GM12801 (cell line): ENCODE results near the gene RIPK3.

Source experiments
- CTCF ChIP-seq: IDR thresholded peaks from one replicate; pipeline ENCODE4 v1.5.1; 2011; ENCODE audit warnings: control low read depth; ENCODE audit not compliant: insufficient read length; ENCODE audit errors: extremely low read depth

The RIPK3 gene

DNA sequence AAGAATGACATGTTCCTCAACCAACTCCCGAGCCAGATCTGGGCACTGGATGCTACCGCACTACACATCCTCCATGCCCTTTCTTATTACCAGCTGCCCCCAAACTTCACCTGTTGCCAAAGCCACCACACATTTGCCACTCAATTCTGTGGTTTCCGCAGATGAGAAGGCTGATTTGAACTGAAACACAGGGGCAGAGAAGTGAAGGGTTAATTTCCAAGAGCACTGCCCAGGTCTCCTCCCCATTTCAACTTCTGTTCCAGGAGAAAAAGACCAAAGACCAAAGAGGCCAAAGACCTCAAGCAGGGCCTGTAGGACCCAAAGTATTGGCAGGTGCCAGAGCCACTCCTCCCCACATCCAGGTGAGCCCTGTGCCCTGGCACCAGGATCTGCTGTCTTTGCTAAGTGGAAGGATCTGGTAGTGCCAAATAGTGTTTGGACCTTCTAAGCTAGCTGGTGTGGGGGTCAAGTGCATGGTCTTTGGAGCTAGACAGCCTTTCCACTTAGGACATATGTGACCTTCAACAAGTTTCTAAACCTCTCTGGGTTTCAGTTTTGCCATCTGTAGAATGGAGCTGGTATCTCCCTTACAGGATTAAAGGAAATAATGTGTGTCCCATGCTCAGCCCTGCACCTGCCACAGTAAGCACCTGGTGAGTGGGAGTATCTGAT, 48.2 kb downstream of the RIPK3 start:
- TF ChIP-seq CTCF, result no peak

DNA sequence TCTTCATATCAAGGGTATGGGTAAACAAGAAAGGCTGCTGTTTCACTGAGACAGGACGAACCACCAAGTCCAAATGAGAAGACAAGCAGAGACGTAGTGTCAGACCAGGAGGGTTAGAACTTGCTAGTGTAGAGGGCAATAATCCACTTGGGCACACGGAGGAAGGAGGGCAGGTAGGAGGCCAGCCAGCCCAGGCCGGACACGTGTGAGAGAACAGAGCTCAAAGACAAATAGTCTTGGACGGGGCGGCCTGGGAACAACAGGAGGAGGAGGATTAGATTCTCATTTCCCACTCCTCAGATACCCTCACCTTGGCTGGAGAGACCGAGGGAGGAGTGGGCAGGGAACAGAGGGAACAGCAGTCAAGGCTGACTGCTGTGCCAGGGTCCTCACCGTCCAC, 49.0 kb downstream of the RIPK3 start:
- no peak for TF ChIP-seq CTCF

DNA sequence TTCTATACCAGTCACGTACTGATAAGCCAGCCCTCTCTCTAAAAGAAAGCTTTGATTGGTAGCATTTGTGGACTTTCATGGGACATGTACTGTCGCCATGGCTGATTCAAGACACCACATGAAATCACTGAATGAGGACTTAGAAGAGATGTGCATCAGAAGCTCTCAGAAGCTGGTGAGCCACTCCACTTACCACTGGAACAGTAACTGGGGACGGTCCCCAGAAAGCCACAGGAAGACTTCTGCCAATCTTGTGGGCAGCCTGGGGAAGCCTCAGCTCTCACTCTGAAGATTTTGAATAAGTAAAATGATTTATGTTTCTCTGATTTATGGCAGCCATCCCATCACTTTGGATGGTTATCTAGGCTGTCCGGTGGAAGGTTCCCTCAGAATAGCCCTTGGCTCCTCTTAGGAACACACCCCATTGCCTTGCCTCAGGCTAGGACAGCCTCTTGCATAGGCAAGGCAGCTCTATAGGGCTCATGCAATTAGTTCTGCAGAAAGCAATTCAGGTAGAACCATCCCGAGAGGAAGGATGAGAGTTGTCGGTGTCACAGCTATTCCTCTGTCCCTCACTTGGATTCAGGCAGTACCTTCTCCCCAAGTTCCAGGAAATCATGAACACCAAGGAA, 50.0 kb downstream of the RIPK3 start:
- no peak for TF ChIP-seq CTCF

DNA sequence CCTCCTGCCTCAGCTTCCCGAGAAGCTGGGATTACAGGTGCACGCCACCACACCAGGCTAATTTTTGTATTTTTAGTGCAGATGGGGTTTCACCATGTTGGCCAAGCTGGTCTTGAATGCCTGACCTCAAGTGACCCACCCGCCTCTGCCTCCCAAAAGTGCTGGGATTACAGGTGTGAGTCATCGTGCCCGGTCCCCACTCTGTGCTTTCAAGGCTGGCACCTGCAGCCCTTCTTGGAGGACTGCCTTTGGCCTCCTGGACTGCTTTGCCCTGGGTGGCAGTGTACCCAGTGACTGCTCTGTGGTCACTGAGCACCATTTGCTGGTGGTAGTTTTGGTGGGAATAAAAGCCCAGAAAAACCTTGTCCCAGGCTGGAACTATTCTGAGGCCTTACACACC, 52.8 kb downstream of the RIPK3 start:
- no peak for TF ChIP-seq CTCF
